ENCODE results near the gene HSPB8. TPM values are rescaled to one million over a fixed set of nuclear protein-coding genes. Genes with fewer than 3 reads are reported as not detected.

Gene HSPB8
- total RNA-seq, 1 experiment from 2014 or later = 6.7 TPM

GRCh38 chr12:119167902-119168301 lies 10.8 kb upstream of the HSPB8 start:
- CTCF ChIA-PET = no interaction called here
- Mint-ChIP-seq H3K36me3 (no peaks in the 10 kb centered on the region), H3K4me1 (peaks cover 28% of the 10 kb centered on the region), H3K27me3 (ENCODE audit: low read depth) (no peaks in the 10 kb centered on the region; the same call in 1 of the 2 replicates), H3K4me3 (no peak overlapping the region), H3K27ac (no peak overlapping the region), H3K9me3 (peaks cover 8% of the 10 kb centered on the region)
- no peak for ATAC-seq
- no peak for DNase-seq (ENCODE audit: low spot score)
- no peak for TF ChIP-seq NR2C2 (CRISPR knock-in tag; IDR thresholded peaks at IDR 0.05)
- no peak for TF ChIP-seq NR3C1 (CRISPR knock-in tag; conservative IDR thresholded peaks at IDR 0.05; ENCODE audit: low read depth)
- no peak for TF ChIP-seq ZSCAN18 (CRISPR knock-in tag; IDR thresholded peaks at IDR 0.05)
- TF ChIP-seq NFATC4 (CRISPR knock-in tag; IDR thresholded peaks at IDR 0.05) = no peak
- no peak for TF ChIP-seq ZNF425 (CRISPR knock-in tag; conservative IDR thresholded peaks at IDR 0.05)
- no peak for TF ChIP-seq GTF2I (CRISPR knock-in tag; conservative IDR thresholded peaks at IDR 0.05)
- TF ChIP-seq JAZF1 (CRISPR knock-in tag; IDR thresholded peaks at IDR 0.05) = no peak
- TF ChIP-seq AR (CRISPR knock-in tag; IDR thresholded peaks at IDR 0.05) = no peak
- no peak for TF ChIP-seq ELF4 (CRISPR knock-in tag; IDR thresholded peaks at IDR 0.05; ENCODE audit: low read depth)
- POLR2A ChIA-PET = no interaction called here

- H3K27me3 Mint-ChIP-seq (ENCODE audit: low read depth) = no peaks in the 10 kb centered on the region; the same call in 1 of the 2 replicates
- H3K36me3 Mint-ChIP-seq = no peaks in the 10 kb centered on the region
- H3K9me3 Mint-ChIP-seq = peaks cover 8% of the 10 kb centered on the region
- ChIA-PET POLR2A (no interaction called here), CTCF (interaction anchor here (1.1 to 1.3 kb wide), 2 partner anchors 12 to 106 kb away, joined by 3 to 6 read pairs; no protein-coding TSS in a partner anchor)
- peaks cover 28% of the 10 kb centered on the region for H3K4me1 Mint-ChIP-seq
- ATAC-seq (no peak), DNase-seq (ENCODE audit: low spot score) (no peak)
- TF ChIP-seq IRF2 (CRISPR knock-in tag; IDR thresholded peaks at IDR 0.05; ENCODE audit: borderline replicate concordance, low read depth) (no peak), PRDM15 (CRISPR knock-in tag; IDR thresholded peaks at IDR 0.05) (no peak), ZSCAN18 (CRISPR knock-in tag; IDR thresholded peaks at IDR 0.05) (no peak), ZNF425 (CRISPR knock-in tag; conservative IDR thresholded peaks at IDR 0.05) (no peak)
- H3K4me3 Mint-ChIP-seq = no peak overlapping the region
- H3K27ac Mint-ChIP-seq = no peak overlapping the region
Measured at GRCh38 chr12:119168721-119169120, 10.0 kb upstream of the HSPB8 start.

Data from WTC11 (cell line).